Measurements from ENCODE around the gene MTA2.

GRCh38 chr11:62543680-62544444, 57.8 kb downstream of the MTA2 start:
- TF ChIP-seq SUZ12 (IDR thresholded peaks at IDR 0.05; ENCODE audit: extremely low read depth, insufficient read depth, insufficient read length), result no peak
- no peak for TF ChIP-seq ZNF274 (IDR thresholded peaks at IDR 0.05; ENCODE audit: low read depth, low read length)
- no peak for TF ChIP-seq YY1 (IDR thresholded peaks at IDR 0.05; ENCODE audit: insufficient read depth, insufficient read length)

All from NT2/D1 (cell line).